H1 (cell line): Measurements from ENCODE around the gene MSL1. TPM values are rescaled to one million over a fixed set of nuclear protein-coding genes. Genes with fewer than 3 reads are reported as not detected.

Experiments
- BACH1 ChIP-seq: IDR thresholded peaks from 2 replicates; pipeline ENCODE4 v1.6.1; 2012; ENCODE audit warnings: low read length, improper control_type of control experiment
- BCL11A ChIP-seq, 2 experiments: IDR thresholded peaks; one replicate each; pipeline ENCODE4 v1.6.1; 2011; ENCODE audit warnings: low read depth in 2 of 2, low read length in 2 of 2, mild to moderate bottlenecking in 2 of 2
- CBX5 ChIP-seq: fragments of 300-800, 300-1000 bp; sonication (generic); IDR thresholded peaks from 2 replicates; pipeline ENCODE4 v1.7.1; 2016; ENCODE audit warnings: antibody characterized with exemption, low read length, low read depth
- CHD7 ChIP-seq: fragments of 300-600 bp; sonication (generic); IDR thresholded peaks from 2 replicates; pipeline ENCODE4 v1.7.1; 2012; ENCODE audit warnings: low read length, moderate library complexity, mild to moderate bottlenecking, inconsistent platforms; ENCODE audit not compliant: insufficient replicate concordance
- CREB1 ChIP-seq: IDR thresholded peaks from 2 replicates; pipeline ENCODE4 v1.6.1; 2012; ENCODE audit warnings: inconsistent platforms
- CTCF ChIP-seq, 3 experiments: IDR thresholded peaks; 1 replicate in 2 of 3; 2 replicates in 1 of 3; pipeline versions ENCODE4 v1.5.1 to v1.6.1; 2011; ENCODE audit warnings: low read length in 3 of 3, mild to moderate bottlenecking in 3 of 3, inconsistent platforms in 2 of 3, low read depth in 1 of 3, moderate library complexity in 1 of 3; ENCODE audit not compliant: insufficient read depth in 1 of 3; ENCODE audit errors: control extremely low read depth in 1 of 3
- RBBP5 ChIP-seq: IDR thresholded peaks from 2 replicates; pipeline ENCODE4 v1.7.1; 2012; ENCODE audit warnings: low read depth, mild to moderate bottlenecking, inconsistent platforms, low read length, moderate library complexity, borderline replicate concordance
- TBP ChIP-seq: IDR thresholded peaks from 2 replicates; pipeline ENCODE4 v1.6.1; 2011; ENCODE audit warnings: low read depth, low read length, improper control_type of control experiment
- polyA plus RNA-seq, 7 experiments: library from polyadenylated mRNA; depleted of rRNA in 3 of 7; stranded (reverse) in 5 of 7; unstranded in 2 of 7; fragments of >200 nt in 5 of 7; fragments of 200-250 nt in 2 of 7; gene quantifications; 1 replicate in 5 of 7; 2 replicates in 1 of 7; 4 replicates in 1 of 7; pipeline versions ENCODE4 v1.2.1 to v1.2.3, GENCODE V29; 2011 to 2013; ENCODE audit warnings: missing spikeins in 2 of 7, mixed read lengths in 2 of 7
- total RNA-seq: library from RNA; stranded (reverse); fragmentation: NEBNext Ultra II Directional; extraction: Animal tissue kit (Norgen Biotek cat#: 25700); gene quantifications from 2 replicates; pipeline ENCODE4 v1.2.1, GENCODE V29; 2021

The MSL1 gene
- total and polyA plus RNA-seq, 2 of the 8 experiments (the other 6 are each of a cell fraction or from before 2014, with no cell fraction given) = 24.1 to 66.5 TPM

GRCh38 chr17:40100669-40101366, 21.0 kb upstream of the MSL1 start (continued):
- TF ChIP-seq CHD7 (no peak), TBP (no peak; the same call in 1 of the 2 replicates), CREB1 (peak; percentile 83), RBBP5 (no peak), BCL11A (IDR thresholded peaks at IDR 0.05; ENCODE audit: low read depth in 2 of 2, low read length in 2 of 2) (no peak), BACH1 (0 out of 2 replicates have a peak, but pooled peaks have one; percentile 17), CTCF (IDR thresholded peaks at IDR 0.05; ENCODE audit: control extremely low read depth in 1 of 3, insufficient read depth in 1 of 3, low read depth in 1 of 3, low read length in 3 of 3) (no peak), CBX5 (no peak)
